ENCODE results near the gene IER5. TPM values are rescaled to one million over a fixed set of nuclear protein-coding genes. Genes with fewer than 3 reads are reported as not detected.
A peak's percentile ranks its signal among the peaks of the same experiment; 100 is the strongest.

The IER5 gene
- polyA plus RNA-seq, 2 of the 4 experiments (the other 2 are of a cell fraction), result 26.8 to 40.2 TPM

DNA sequence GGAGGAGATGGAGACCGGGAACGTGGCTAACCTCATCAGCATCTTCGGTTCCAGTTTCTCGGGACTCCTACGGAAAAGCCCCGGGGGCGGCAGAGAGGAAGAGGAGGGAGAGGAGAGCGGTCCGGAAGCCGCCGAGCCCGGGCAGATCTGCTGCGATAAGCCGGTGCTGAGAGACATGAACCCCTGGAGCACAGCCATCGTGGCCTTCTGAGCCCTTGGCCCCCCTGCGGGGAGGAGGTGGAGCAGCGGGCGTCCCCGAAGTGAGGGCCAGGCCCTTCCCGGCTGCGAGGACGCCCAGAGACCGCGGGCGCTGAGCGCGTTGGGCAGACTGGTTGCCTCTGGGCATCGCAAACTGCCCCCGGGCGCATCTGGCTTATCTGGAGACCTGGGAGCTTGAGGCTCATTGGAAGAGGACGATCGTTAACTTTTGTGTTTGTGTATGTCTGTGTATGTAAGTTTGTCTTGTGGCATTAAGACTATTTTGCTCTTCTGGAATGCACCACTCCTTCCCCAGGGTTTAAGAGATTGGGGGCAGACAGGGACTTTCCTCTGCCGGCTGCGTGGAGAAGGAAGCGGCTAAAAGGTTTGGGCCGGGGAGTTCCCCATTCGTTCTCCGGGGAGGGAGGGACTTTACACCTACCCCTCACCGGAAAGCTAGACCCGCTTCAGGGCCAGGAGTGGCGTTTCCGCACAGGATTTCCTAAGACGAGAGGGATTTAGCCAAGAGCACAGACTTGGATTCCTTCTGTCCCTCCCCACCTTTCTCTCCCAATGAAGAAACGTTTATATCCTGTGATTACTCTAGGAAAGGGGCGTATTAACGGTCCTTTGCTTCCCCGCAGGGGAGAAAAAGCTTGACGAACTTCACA lies 1.4 kb downstream of the IER5 start:
- DNase-seq (ENCODE audit: low read depth in 1 of 2, low spot score in 1 of 2), result no peak
- peak; percentile 10 to 37; a peak in 5 of 6 replicates for ATAC-seq
- 2% methylated on average over 34 of the region's 48 CpGs for WGBS (ENCODE audit: missing lambda C conversion rate)
- FAIRE-seq, result no peak
- Histone ChIP-seq H3K27ac (peak overlapping the region; percentile 80 to 97), H3K9me3 (no peaks in the 10 kb centered on the region), H3K4me1 (peaks cover 60% of the 10 kb centered on the region), H3K4me2 (peak overlapping the region; percentile 96), H3K4me3 (peak overlapping the region; percentile 91)
- ChIA-PET CTCF (interaction anchor here (0.5 to 48.3 kb wide), 11 partner anchors 10 to 612 kb away, joined by 3 to 774 read pairs (median 5); no protein-coding TSS in a partner anchor), POLR2A (interaction anchor here (0.7 to 2.7 kb wide), 20 partner anchors 8 to 77 kb away, joined by 3 to 21 read pairs (median 8); no protein-coding TSS in a partner anchor)
- TF ChIP-seq PHF8 (IDR thresholded peaks at IDR 0.05; ENCODE audit: borderline replicate concordance, low read depth) (no peak), JUNB (IDR thresholded peaks at IDR 0.05) (no peak), EHMT2 (IDR thresholded peaks at IDR 0.05; ENCODE audit: low read depth) (no peak), HOXB13 (CRISPR knock-in tag; IDR thresholded peaks at IDR 0.05; ENCODE audit: low read depth) (no peak), MYC (IDR thresholded peaks at IDR 0.05; ENCODE audit: borderline replicate concordance, low read length) (no peak), RAD21 (conservative IDR thresholded peaks at IDR 0.05 in 1 of 2, IDR thresholded peaks at IDR 0.05 in 1 of 2) (0 out of 5 replicates have a peak, but pooled peaks of 1 of the 2 experiments have one; percentile 12), RCOR1 (IDR thresholded peaks at IDR 0.05; ENCODE audit: low read depth, low read length) (no peak), GATA3 (IDR thresholded peaks at IDR 0.05; ENCODE audit: borderline replicate concordance) (peak; percentile 36; the same call in 1 of the 2 replicates), POLR2AphosphoS2 (conservative IDR thresholded peaks at IDR 0.05; ENCODE audit: low read length) (peak; percentile 83; the same call in 1 of the 2 replicates), TFCP2L1 (CRISPR knock-in tag; IDR thresholded peaks at IDR 0.05) (peak; percentile 53; the same call in 1 of the 2 replicates), NFE2L2 (conservative IDR thresholded peaks at IDR 0.05; ENCODE audit: low read length) (no peak), SMC3 (IDR thresholded peaks at IDR 0.05) (peak; percentile 28; the same call in 1 of the 3 replicates), ZNF302 (CRISPR knock-in tag; IDR thresholded peaks at IDR 0.05) (no peak), KDM1A (IDR thresholded peaks at IDR 0.05; ENCODE audit: low read depth) (no peak)

- peak overlapping the region; percentile 96 for H3K4me2 ChIP-seq
- FAIRE-seq (no peak), DNase-seq (ENCODE audit: low read depth in 1 of 2, low spot score in 1 of 2) (no peak), ATAC-seq (no peak)
- POLR2A ChIA-PET, result interaction anchor here (0.7 to 2.0 kb wide), 12 partner anchors 9 to 77 kb away, joined by 3 to 16 read pairs (median 6); no protein-coding TSS in a partner anchor
- 3% methylated on average over 9 of the region's 9 CpGs for WGBS (ENCODE audit: missing lambda C conversion rate)
- no peak for TF ChIP-seq HEYL (CRISPR knock-in tag; IDR thresholded peaks at IDR 0.05)
- no peak for TF ChIP-seq FOSL2 (IDR thresholded peaks at IDR 0.05)
- 0 out of 2 replicates have a peak, but pooled peaks have one; percentile 7 for TF ChIP-seq FOSL2 (CRISPR knock-in tag; IDR thresholded peaks at IDR 0.05)
- peak overlapping the region; percentile 80 to 97 for H3K27ac ChIP-seq
- no peaks in the 10 kb centered on the region for H3K9me3 ChIP-seq
- peaks cover 64% of the 10 kb centered on the region for H3K4me1 ChIP-seq
- CTCF ChIA-PET, result interaction anchor here (0.5 to 48.3 kb wide), 11 partner anchors 9 to 613 kb away, joined by 3 to 774 read pairs (median 5); no protein-coding TSS in a partner anchor
- peak overlapping the region; percentile 91 for H3K4me3 ChIP-seq
Measured at GRCh38 chr1:181090641-181091126, 2.2 kb downstream of the IER5 start.

DNA sequence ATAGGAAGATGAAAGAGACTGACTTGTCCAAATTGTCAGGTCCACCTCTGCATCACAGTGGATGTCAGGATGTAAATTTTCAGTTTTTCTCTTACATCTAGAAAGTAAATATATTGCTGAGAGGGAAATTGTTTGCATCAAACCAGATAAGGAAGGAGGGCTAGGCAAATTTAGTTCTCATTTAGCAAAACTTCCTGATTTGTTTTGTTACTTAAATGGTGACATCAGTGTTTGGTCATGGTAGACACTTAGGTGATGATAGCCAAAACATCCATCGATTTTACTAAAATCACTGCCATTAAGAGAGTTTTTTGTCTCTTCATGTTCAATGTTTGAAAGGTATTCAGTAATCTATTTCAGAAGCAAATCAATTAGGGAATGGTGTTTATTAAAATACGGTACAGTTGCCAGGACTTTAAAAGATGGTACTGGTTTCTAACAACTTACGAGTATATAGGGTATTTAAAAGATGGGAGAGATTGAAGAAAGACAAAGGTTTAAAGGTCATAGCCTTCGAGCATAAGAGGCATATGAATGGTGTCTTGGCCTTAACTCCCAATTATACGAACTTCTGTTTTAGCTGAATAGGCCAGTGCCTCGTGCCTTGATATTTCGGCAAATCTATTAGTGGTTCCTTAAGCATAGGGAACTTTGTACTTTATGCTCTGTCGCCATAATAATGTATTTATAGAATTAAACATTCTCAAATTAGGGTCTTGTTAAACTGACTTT lies 3.0 kb downstream of the IER5 start:
- no peaks in the 10 kb centered on the region for H3K9me3 ChIP-seq
- FAIRE-seq, result no peak
- CTCF ChIA-PET, result interaction anchor here (0.8 to 48.3 kb wide), 8 partner anchors 11 to 210 kb away, joined by 3 to 774 read pairs (median 4); no protein-coding TSS in a partner anchor
- WGBS (ENCODE audit: missing lambda C conversion rate), result 54% methylated on average over 8 of the region's 8 CpGs
- ATAC-seq, result no peak
- peak overlapping the region; percentile 91 for H3K4me3 ChIP-seq
- TF ChIP-seq HOXA7 (CRISPR knock-in tag; IDR thresholded peaks at IDR 0.05) (0 out of 2 replicates have a peak, but pooled peaks have one; percentile 16), RARB (CRISPR knock-in tag; IDR thresholded peaks at IDR 0.05) (0 out of 2 replicates have a peak, but pooled peaks have one; percentile 13), TFCP2L1 (CRISPR knock-in tag; IDR thresholded peaks at IDR 0.05) (0 out of 2 replicates have a peak, but pooled peaks have one; percentile 31), ZFP36 (IDR thresholded peaks at IDR 0.05; ENCODE audit: borderline replicate concordance, partially characterized antibody) (no peak)
- H3K27ac ChIP-seq, result peak overlapping the region; percentile 80 to 97; a peak in 4 of 6 replicates
- DNase-seq (ENCODE audit: low read depth in 1 of 2, low spot score in 1 of 2), result no peak
- POLR2A ChIA-PET, result interaction anchor here (0.6 to 1.9 kb wide), 14 partner anchors 8 to 70 kb away, joined by 3 to 16 read pairs (median 6); no protein-coding TSS in a partner anchor
- H3K4me2 ChIP-seq, result peak overlapping the region; percentile 96
- H3K4me1 ChIP-seq, result peaks cover 66% of the 10 kb centered on the region
